GM13976 (cell line): ENCODE results near the gene HEATR5B.

Experiments
- DNase-seq: peaks from one replicate; pipeline ENCODE4 v3.0.0; 2012; ENCODE audit warnings: low spot score
- CTCF ChIP-seq: IDR thresholded peaks from 2 replicates; pipeline ENCODE4 v1.5.1; 2012; ENCODE audit warnings: borderline replicate concordance, mild to moderate bottlenecking; ENCODE audit not compliant: insufficient read depth; ENCODE audit errors: extremely low read depth, missing control alignments, control extremely low read depth
- in situ Hi-C: fragments of 300-500 bp; cut with MboI; formaldehyde crosslinking; loops from one replicate; pipeline ENCODE4 v1.12.0; 2022; ENCODE audit warnings: low sequenced_read_pairs, mixed read lengths, inconsistent platforms; ENCODE audit not compliant: unreplicated experiment

HEATR5B gene

GRCh38 chr2:36975306-36975705 lies 108.9 kb downstream of the HEATR5B start:
- TF ChIP-seq CTCF = no peak
- no peak for DNase-seq
- in situ Hi-C loops = no loop called here

GRCh38 chr2:36973320-36973719 lies 110.9 kb downstream of the HEATR5B start:
- DNase-seq = no peak
- TF ChIP-seq CTCF = no peak
- in situ Hi-C loops = no loop called here

DNA sequence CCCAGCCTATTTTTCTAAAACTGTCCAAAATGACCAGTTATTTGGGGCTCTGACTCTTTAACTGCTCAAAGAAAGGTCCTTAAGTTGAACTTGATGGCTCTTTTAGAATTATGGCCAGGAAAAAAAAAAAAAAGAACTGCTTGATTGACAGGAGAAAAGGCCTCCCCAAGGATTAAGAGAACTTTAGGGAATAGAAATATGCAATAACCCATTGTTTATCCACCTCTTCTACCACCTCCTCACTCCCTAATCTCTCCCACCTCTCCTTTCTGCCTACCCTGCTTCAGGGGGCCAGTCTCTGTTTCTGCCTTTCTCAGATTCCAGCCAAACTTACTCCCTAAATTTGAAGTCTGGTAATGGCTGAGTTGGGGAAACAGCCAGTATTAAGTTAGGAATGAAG lies 112.2 kb downstream of the HEATR5B start:
- TF ChIP-seq CTCF = no peak
- no peak for DNase-seq
- in situ Hi-C loops = no loop called here

- DNase-seq = no peak
- TF ChIP-seq CTCF = no peak
- in situ Hi-C loops = no loop called here
Observed at GRCh38 chr2:36967236-36967876, 116.8 kb downstream of the HEATR5B start.

GRCh38 chr2:36966370-36967235 lies 117.6 kb downstream of the HEATR5B start, which contains the start of gene STRN:
Gene STRN (minus strand): TSS chr2:36966536. CDS start chr2:36966463, 73 bp downstream.
- in situ Hi-C loops = no loop called here
- no peak for TF ChIP-seq CTCF
- peak; percentile 99 for DNase-seq

DNA sequence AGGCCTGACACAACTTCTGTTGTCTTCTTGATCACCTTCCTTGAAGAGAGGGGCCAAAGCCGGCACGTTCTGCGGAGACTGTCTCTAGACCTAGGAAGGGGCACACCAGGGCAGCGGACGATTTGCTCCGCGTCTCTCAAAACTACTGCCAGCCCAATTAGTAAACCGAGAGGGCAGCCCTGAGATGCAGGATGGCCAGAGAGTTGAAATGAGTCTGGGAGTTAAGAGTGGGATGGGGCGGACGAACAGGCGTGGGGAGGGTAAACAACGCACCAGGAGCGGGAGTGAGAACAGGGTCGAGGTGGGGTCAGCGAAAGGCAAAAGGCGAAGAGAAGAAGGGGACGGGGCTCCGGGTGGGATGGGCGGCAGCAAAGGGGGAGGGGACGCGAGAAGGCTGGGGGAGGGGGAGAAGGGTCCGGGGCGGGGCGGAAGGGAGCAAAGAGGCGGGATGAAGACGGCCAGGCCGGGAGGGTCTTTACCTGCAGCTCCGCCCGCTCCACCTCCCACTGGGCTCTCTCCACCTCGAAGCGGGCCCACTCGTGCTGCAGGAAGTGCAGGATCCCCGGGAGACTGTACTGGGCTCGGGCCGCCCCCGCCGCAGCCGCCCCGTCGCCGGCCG lies 118.3 kb downstream of the HEATR5B start:
- in situ Hi-C loops = no loop called here
- no peak for TF ChIP-seq CTCF
- peak; percentile 70 for DNase-seq
